ENCODE data around the gene TMEM129.

The TMEM129 gene

GRCh38 chr4:1722551-1723118 lies 1.5 kb upstream of the TMEM129 start:
- H3K4me3 ChIP-seq (ENCODE audit: control insufficient read depth, low read depth, low read length): peak overlapping the region; percentile 75
- TF ChIP-seq, protein P1, sequence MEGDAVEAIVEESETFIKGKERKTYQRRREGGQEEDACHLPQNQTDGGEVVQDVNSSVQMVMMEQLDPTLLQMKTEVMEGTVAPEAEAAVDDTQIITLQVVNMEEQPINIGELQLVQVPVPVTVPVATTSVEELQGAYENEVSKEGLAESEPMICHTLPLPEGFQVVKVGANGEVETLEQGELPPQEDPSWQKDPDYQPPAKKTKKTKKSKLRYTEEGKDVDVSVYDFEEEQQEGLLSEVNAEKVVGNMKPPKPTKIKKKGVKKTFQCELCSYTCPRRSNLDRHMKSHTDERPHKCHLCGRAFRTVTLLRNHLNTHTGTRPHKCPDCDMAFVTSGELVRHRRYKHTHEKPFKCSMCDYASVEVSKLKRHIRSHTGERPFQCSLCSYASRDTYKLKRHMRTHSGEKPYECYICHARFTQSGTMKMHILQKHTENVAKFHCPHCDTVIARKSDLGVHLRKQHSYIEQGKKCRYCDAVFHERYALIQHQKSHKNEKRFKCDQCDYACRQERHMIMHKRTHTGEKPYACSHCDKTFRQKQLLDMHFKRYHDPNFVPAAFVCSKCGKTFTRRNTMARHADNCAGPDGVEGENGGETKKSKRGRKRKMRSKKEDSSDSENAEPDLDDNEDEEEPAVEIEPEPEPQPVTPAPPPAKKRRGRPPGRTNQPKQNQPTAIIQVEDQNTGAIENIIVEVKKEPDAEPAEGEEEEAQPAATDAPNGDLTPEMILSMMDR (conservative IDR thresholded peaks at IDR 0.05; ENCODE audit: control insufficient read depth, insufficient read depth, low read depth, low read length): no peak
- DNase-seq (ENCODE audit: low read depth): no peak

DNA sequence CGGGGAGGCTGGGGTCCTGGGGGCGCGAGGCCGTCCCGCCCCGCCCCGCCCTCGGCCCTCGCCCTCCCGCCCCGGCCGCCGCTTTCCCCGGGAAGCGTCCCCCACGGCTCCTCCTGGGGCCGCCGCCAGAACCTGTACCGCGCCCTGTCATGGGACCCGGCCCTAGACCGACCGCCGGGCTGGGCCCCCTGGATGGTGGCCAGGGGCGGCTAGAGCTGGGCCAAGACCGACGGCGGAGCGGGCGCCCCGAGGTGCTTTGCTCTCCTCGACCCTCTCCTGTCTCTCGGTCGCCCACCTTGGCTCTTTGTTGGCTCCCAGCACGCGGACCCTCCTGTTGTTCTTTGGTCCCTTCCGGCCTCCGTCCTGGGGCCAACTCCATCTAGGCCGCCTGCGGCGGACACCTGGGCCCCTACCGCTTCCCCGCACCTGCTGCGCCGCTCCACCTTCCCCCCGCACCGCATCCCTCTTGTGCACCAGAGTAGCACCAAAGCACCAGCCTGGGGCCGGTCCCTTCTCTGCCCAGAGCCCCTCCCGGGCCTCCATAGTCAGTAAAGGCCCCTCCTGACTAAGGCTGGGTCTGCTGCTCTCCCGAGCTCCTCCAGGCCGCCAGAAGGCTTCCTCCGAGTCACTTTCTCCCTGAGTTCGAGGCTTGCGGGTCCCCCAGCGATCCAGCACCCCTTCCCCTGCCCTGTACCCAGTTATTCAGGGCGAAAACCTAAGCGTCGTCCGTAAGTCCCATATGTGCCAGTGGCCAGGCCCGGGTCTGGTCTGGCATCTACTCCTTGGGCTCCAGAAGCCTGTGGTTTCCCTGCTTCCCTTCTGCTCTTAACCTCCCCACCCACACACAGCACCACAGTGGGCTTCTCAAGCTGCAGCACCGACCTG lies 785 bp upstream of the TMEM129 start:
- peak overlapping the region; percentile 75 for H3K4me3 ChIP-seq (ENCODE audit: control insufficient read depth, low read depth, low read length)
- TF ChIP-seq, protein P1 (conservative IDR thresholded peaks at IDR 0.05; ENCODE audit: control insufficient read depth, insufficient read depth, low read depth, low read length): no peak
- DNase-seq (ENCODE audit: low read depth): no peak

- H3K4me3 ChIP-seq (ENCODE audit: control insufficient read depth, low read depth, low read length): peak overlapping the region; percentile 67
- DNase-seq (ENCODE audit: low read depth): peak; percentile 29
- TF ChIP-seq, protein P1 (conservative IDR thresholded peaks at IDR 0.05; ENCODE audit: control insufficient read depth, insufficient read depth, low read depth, low read length): no peak
Observed at GRCh38 chr4:1720163-1720983, 750 bp downstream of the TMEM129 start.

DNA sequence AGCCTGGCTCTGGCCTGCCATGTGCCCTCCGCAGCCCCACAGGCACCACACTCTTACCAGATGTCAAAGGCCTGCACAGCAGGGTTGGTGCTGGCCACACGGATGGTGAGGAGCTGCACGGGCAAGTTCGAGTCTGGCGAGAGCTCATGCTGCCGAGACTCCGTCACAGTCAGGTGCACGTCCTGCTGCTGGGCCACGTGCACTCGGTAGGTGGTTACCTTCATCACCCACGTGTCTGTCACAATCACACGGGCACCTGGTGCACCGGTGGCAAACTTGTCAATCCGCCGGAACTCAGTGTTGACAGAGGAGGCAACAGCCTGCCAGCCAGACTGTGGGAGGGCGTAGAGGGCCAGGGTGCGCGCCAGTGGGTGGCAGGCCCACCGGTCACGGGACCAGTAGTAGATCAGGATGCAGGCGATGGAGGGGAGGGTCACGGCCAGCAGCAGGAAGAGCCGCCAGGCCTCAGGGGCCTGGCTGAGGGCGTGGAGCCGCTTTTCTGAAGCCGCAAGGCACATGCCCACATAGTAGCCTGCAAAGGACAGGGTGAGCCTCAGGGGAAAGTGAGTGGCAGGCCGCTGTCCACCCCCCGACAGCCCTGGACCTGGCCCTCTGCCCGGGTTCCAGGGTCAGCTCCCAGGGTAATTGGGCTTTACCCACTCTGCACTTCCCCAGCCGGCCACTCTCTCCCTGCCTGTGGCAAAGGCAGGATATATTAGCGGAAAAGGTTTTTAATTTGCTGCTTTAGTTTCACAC lies 2.9 kb downstream of the TMEM129 start:
- H3K4me3 ChIP-seq (ENCODE audit: control insufficient read depth, low read depth, low read length): no peak overlapping the region
- TF ChIP-seq, protein P1 (conservative IDR thresholded peaks at IDR 0.05; ENCODE audit: control insufficient read depth, insufficient read depth, low read depth, low read length): no peak
- no peak for DNase-seq (ENCODE audit: low read depth)

DNA sequence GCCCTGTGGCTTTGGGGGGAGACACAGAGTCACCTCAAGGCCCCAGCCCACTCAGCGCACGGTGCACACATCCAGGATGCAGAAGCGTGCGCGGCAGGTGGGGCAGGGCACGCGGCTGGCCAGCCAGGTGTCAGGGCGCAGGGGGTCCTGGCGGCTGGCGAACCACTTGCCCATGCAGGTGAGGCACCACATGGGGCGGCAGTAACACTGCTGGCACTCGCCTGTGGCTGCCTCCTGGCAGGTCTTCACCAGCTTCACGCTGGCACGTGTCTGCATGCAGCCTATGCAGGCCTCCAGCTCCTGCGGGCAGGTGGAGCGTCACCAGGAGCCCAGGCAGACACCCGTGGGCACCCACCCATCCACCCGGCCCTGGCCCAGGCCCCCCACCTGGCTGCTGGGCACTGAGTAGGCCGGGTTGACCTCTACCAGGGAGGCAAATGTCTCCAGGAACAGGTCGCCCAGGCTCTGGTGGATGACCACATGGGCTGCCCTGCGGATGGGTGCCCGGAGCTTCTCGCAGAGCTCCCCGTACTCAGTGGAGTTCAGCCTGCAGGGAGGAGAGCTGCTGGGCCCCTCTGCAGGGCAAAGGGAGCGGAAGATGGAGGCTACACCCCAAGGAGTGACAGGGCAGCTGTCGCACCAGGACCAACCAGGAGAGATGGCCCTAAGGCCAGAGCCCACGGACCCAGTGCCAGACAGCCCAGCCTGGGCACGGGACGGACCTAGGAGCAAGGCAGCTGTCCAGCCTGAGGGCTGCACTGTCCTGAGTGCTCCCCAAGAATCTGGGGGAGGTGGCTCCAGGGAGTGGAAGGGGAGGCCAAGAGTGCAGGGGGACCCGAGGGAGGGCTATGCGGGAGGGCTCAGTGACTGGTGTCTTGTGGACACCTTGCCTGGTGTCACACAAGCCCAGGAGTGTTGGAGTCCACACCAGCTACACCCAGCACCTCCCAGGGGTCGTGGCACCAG lies 3.7 kb downstream of the TMEM129 start:
- DNase-seq (ENCODE audit: low read depth): no peak
- no peak overlapping the region for H3K4me3 ChIP-seq (ENCODE audit: control insufficient read depth, low read depth, low read length)
- TF ChIP-seq, protein P1 (conservative IDR thresholded peaks at IDR 0.05; ENCODE audit: control insufficient read depth, insufficient read depth, low read depth, low read length): no peak

Measured in fibroblast of mammary gland (primary cell).